HEK293 (cell line): ENCODE results near the gene SMTN.

Source experiments
- CTCF ChIA-PET: fragments of 350-600 bp; formaldehyde crosslinking; extraction: SDS; loops from one replicate; lab custom pipeline; 2021; ENCODE audit warnings: antibody characterized with exemption; lab: Yijun Ruan, JAX
- POLR2A ChIA-PET: fragments of 300-600 bp; formaldehyde crosslinking; extraction: SDS; loops from one replicate; lab custom pipeline; 2020; ENCODE audit warnings: antibody characterized with exemption, inconsistent platforms; lab: Yijun Ruan, JAX
- H3K27ac ChIP-seq: fragments of 200-500 bp; sonication (Bioruptor generic); 2 replicates; pipeline ENCODE4 v1.5.1; 2014; ENCODE audit warnings: low read depth, low read length, control low read depth, inconsistent platforms; ENCODE audit errors: extremely low read depth
- H3K36me3 ChIP-seq, 2 experiments: fragments of 200-500 bp in 1 of 2; sonication (Bioruptor generic) in 1 of 2; 1 replicate in 1 of 2; 2 replicates in 1 of 2; pipeline ENCODE4 v1.5.1; 2014 to 2017; ENCODE audit warnings: inconsistent platforms in 2 of 2, low read length in 2 of 2; ENCODE audit not compliant: control insufficient read depth in 2 of 2, insufficient read depth in 1 of 2
- H3K4me1 ChIP-seq: fragments of 200-500 bp; sonication (Bioruptor generic); 2 replicates; pipeline ENCODE4 v1.5.1; 2014; ENCODE audit warnings: mild to moderate bottlenecking, low read length, inconsistent platforms; ENCODE audit not compliant: control insufficient read depth, insufficient read depth
- H3K4me3 ChIP-seq: 2 replicates; pipeline ENCODE4 v1.5.1; 2011; ENCODE audit warnings: low read depth, mild to moderate bottlenecking, control low read depth, low read length, moderate library complexity
- H3K9me3 ChIP-seq: fragments of 200-500 bp; sonication (Bioruptor generic); 2 replicates; pipeline ENCODE4 v1.5.1; 2014; ENCODE audit warnings: low read depth, low read length, inconsistent platforms; ENCODE audit not compliant: control insufficient read depth, insufficient read depth
- GFI1B ChIP-seq: fragments of 450-650 bp; formaldehyde crosslinking; IDR thresholded peaks from 2 replicates; pipeline ENCODE4 v1.5.1; 2016; ENCODE audit warnings: missing biosample characterization, missing genetic modification characterization
- GLIS2 ChIP-seq: fragments of 450-650 bp; formaldehyde crosslinking; IDR thresholded peaks from 2 replicates; pipeline ENCODE4 v1.5.1; 2016; ENCODE audit warnings: missing biosample characterization, missing genetic modification characterization
- MYNN ChIP-seq: fragments of 450-650 bp; formaldehyde crosslinking; IDR thresholded peaks from 2 replicates; pipeline ENCODE4 v1.5.1; 2016; ENCODE audit warnings: missing biosample characterization, missing genetic modification characterization, borderline replicate concordance
- MZF1 ChIP-seq: fragments of 450-650 bp; formaldehyde crosslinking; IDR thresholded peaks from 2 replicates; pipeline ENCODE4 v1.5.1; 2017; ENCODE audit warnings: missing biosample characterization, missing genetic modification characterization, borderline replicate concordance
- SP7 ChIP-seq: fragments of 450-650 bp; formaldehyde crosslinking; IDR thresholded peaks from 2 replicates; pipeline ENCODE4 v1.5.1; 2016; ENCODE audit warnings: missing biosample characterization, missing genetic modification characterization
- ZEB2 ChIP-seq: fragments of 450-650 bp; formaldehyde crosslinking; IDR thresholded peaks from 2 replicates; pipeline ENCODE4 v1.5.1; 2016; ENCODE audit warnings: missing biosample characterization, missing genetic modification characterization
- ZNF132 ChIP-seq: fragments of 450-650 bp; formaldehyde crosslinking; IDR thresholded peaks from 2 replicates; pipeline ENCODE4 v1.5.1; 2017; ENCODE audit warnings: missing biosample characterization, missing genetic modification characterization, borderline replicate concordance
- ZNF184 ChIP-seq: fragments of 450-650 bp; IDR thresholded peaks from 2 replicates; pipeline ENCODE4 v1.5.1; 2018; ENCODE audit warnings: missing biosample characterization, mild to moderate bottlenecking, missing genetic modification characterization
- ZNF211 ChIP-seq: fragments of 450-650 bp; formaldehyde crosslinking; IDR thresholded peaks from 2 replicates; pipeline ENCODE4 v1.5.1; 2016; ENCODE audit warnings: low read depth, missing biosample characterization, missing genetic modification characterization
- ZNF302 ChIP-seq: fragments of 450-650 bp; formaldehyde crosslinking; IDR thresholded peaks from 2 replicates; pipeline ENCODE4 v1.5.1; 2016; ENCODE audit warnings: missing biosample characterization, missing genetic modification characterization, low read depth
- ZNF560 ChIP-seq: fragments of 450-650 bp; formaldehyde crosslinking; IDR thresholded peaks from 2 replicates; pipeline ENCODE4 v1.5.1; 2017; ENCODE audit warnings: missing biosample characterization, missing genetic modification characterization, borderline replicate concordance
- ZNF664 ChIP-seq: fragments of 450-650 bp; formaldehyde crosslinking; IDR thresholded peaks from 2 replicates; pipeline ENCODE4 v1.5.1; 2016; ENCODE audit warnings: missing biosample characterization, missing genetic modification characterization
- ZNF701 ChIP-seq: fragments of 450-650 bp; formaldehyde crosslinking; IDR thresholded peaks from 2 replicates; pipeline ENCODE4 v1.5.1; 2016; ENCODE audit warnings: missing biosample characterization, missing genetic modification characterization
- ZNF776 ChIP-seq: fragments of 450-650 bp; formaldehyde crosslinking; IDR thresholded peaks from 2 replicates; pipeline ENCODE4 v1.5.0; 2017; ENCODE audit warnings: missing biosample characterization, missing genetic modification characterization, borderline replicate concordance
- TF ChIP-seq, protein P1 (sequence below): fragments of 450-650 bp; formaldehyde crosslinking; IDR thresholded peaks from 2 replicates; pipeline ENCODE4 v1.5.1; 2016; ENCODE audit warnings: missing biosample characterization, missing genetic modification characterization, low read depth
- TF ChIP-seq, protein P2 (sequence below): fragments of 450-650 bp; formaldehyde crosslinking; IDR thresholded peaks from 2 replicates; pipeline ENCODE4 v1.5.1; 2016; ENCODE audit warnings: missing biosample characterization, missing genetic modification characterization
- TF ChIP-seq, protein P3 (sequence below): fragments of 450-650 bp; formaldehyde crosslinking; IDR thresholded peaks from 2 replicates; pipeline ENCODE4 v1.5.1; 2016; ENCODE audit warnings: missing biosample characterization, missing genetic modification characterization, low read depth
- TF ChIP-seq, protein P4 (sequence below): fragments of 450-650 bp; IDR thresholded peaks from 2 replicates; pipeline ENCODE4 v1.5.1; 2018; ENCODE audit warnings: missing biosample characterization, missing genetic modification characterization
- TF ChIP-seq, protein P5 (sequence below): fragments of 450-650 bp; formaldehyde crosslinking; IDR thresholded peaks from 2 replicates; pipeline ENCODE4 v1.5.1; 2016; ENCODE audit warnings: missing biosample characterization, missing genetic modification characterization

The SMTN gene

DNA sequence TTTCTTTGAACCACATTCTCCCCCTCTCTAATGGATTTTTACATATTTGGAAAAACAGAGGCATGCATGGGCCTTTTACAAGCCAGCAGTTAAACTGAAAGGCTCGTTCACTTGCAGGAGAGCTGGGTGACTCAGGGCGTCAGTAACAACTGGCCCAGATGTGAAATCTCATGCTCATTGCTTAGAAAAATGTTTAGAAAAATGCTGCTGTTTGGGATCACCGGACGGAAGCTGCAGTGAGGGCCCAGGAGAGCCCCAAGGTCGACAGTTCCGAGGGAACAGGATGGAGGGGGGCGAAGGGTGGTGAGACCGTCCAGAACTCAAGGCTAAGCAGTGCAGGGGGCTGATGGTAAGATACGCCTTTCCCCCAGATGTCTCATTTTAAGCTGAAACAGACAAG lies 41.7 kb upstream of the SMTN start:
- POLR2A ChIA-PET, result no interaction called here
- no peak overlapping the region for H3K4me3 ChIP-seq
- CTCF ChIA-PET, result no interaction called here
- H3K36me3 ChIP-seq, result no peaks in the 10 kb centered on the region
- no peaks in the 10 kb centered on the region for H3K9me3 ChIP-seq
- H3K4me1 ChIP-seq, result no peaks in the 10 kb centered on the region
- TF ChIP-seq MZF1 (tag by site-specific recombination) (no peak), GLIS2 (tag by site-specific recombination) (no peak), ZNF664 (no peak), ZNF701 (tag by site-specific recombination) (no peak), ZNF302 (tag by site-specific recombination) (no peak), ZNF776 (no peak), GFI1B (no peak), ZEB2 (tag by site-specific recombination) (no peak), ZNF132 (tag by site-specific recombination) (no peak), ZNF560 (tag by site-specific recombination) (no peak), ZNF211 (no peak), SP7 (tag by site-specific recombination) (no peak), MYNN (tag by site-specific recombination) (no peak), ZNF184 (tag by site-specific recombination) (no peak)
- TF ChIP-seq, protein P1, sequence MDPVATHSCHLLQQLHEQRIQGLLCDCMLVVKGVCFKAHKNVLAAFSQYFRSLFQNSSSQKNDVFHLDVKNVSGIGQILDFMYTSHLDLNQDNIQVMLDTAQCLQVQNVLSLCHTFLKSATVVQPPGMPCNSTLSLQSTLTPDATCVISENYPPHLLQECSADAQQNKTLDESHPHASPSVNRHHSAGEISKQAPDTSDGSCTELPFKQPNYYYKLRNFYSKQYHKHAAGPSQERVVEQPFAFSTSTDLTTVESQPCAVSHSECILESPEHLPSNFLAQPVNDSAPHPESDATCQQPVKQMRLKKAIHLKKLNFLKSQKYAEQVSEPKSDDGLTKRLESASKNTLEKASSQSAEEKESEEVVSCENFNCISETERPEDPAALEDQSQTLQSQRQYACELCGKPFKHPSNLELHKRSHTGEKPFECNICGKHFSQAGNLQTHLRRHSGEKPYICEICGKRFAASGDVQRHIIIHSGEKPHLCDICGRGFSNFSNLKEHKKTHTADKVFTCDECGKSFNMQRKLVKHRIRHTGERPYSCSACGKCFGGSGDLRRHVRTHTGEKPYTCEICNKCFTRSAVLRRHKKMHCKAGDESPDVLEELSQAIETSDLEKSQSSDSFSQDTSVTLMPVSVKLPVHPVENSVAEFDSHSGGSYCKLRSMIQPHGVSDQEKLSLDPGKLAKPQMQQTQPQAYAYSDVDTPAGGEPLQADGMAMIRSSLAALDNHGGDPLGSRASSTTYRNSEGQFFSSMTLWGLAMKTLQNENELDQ (tag by site-specific recombination), result no peak
- TF ChIP-seq, protein P2, sequence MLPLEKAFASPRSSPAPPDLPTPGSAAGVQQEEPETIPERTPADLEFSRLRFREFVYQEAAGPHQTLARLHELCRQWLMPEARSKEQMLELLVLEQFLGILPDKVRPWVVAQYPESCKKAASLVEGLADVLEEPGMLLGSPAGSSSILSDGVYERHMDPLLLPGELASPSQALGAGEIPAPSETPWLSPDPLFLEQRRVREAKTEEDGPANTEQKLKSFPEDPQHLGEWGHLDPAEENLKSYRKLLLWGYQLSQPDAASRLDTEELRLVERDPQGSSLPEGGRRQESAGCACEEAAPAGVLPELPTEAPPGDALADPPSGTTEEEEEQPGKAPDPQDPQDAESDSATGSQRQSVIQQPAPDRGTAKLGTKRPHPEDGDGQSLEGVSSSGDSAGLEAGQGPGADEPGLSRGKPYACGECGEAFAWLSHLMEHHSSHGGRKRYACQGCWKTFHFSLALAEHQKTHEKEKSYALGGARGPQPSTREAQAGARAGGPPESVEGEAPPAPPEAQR (tag by site-specific recombination), result no peak
- TF ChIP-seq, protein P3, sequence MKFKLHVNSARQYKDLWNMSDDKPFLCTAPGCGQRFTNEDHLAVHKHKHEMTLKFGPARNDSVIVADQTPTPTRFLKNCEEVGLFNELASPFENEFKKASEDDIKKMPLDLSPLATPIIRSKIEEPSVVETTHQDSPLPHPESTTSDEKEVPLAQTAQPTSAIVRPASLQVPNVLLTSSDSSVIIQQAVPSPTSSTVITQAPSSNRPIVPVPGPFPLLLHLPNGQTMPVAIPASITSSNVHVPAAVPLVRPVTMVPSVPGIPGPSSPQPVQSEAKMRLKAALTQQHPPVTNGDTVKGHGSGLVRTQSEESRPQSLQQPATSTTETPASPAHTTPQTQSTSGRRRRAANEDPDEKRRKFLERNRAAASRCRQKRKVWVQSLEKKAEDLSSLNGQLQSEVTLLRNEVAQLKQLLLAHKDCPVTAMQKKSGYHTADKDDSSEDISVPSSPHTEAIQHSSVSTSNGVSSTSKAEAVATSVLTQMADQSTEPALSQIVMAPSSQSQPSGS, result no peak
- TF ChIP-seq, protein P4, sequence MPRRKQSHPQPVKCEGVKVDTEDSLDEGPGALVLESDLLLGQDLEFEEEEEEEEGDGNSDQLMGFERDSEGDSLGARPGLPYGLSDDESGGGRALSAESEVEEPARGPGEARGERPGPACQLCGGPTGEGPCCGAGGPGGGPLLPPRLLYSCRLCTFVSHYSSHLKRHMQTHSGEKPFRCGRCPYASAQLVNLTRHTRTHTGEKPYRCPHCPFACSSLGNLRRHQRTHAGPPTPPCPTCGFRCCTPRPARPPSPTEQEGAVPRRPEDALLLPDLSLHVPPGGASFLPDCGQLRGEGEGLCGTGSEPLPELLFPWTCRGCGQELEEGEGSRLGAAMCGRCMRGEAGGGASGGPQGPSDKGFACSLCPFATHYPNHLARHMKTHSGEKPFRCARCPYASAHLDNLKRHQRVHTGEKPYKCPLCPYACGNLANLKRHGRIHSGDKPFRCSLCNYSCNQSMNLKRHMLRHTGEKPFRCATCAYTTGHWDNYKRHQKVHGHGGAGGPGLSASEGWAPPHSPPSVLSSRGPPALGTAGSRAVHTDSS (tag by site-specific recombination), result no peak
- TF ChIP-seq, protein P5, sequence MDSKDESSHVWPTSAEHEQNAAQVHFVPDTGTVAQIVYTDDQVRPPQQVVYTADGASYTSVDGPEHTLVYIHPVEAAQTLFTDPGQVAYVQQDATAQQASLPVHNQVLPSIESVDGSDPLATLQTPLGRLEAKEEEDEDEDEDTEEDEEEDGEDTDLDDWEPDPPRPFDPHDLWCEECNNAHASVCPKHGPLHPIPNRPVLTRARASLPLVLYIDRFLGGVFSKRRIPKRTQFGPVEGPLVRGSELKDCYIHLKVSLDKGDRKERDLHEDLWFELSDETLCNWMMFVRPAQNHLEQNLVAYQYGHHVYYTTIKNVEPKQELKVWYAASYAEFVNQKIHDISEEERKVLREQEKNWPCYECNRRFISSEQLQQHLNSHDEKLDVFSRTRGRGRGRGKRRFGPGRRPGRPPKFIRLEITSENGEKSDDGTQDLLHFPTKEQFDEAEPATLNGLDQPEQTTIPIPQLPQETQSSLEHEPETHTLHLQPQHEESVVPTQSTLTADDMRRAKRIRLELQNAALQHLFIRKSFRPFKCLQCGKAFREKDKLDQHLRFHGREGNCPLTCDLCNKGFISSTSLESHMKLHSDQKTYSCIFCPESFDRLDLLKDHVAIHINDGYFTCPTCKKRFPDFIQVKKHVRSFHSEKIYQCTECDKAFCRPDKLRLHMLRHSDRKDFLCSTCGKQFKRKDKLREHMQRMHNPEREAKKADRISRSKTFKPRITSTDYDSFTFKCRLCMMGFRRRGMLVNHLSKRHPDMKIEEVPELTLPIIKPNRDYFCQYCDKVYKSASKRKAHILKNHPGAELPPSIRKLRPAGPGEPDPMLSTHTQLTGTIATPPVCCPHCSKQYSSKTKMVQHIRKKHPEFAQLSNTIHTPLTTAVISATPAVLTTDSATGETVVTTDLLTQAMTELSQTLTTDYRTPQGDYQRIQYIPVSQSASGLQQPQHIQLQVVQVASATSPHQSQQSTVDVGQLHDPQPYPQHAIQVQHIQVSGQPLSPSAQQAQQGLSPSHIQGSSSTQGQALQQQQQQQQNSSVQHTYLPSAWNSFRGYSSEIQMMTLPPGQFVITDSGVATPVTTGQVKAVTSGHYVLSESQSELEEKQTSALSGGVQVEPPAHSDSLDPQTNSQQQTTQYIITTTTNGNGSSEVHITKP (tag by site-specific recombination), result no peak
- TF ChIP-seq, all 188 proteins: peak for 0
- H3K27ac ChIP-seq, result no peak overlapping the region
